B cell (primary cell): ENCODE measurements around the gene FYB2. TPM values are rescaled to one million over a fixed set of nuclear protein-coding genes. Genes with fewer than 3 reads are reported as not detected.

Source experiments
- ATAC-seq: fragments of 200-7000 bp; cut with Tn5 transposase; one replicate; pipeline ENCODE4 v1.10.0; 2021; ENCODE audit warnings: low read depth, mild to moderate bottlenecking, moderate number of reproducible peaks, moderate library complexity
- CTCF ChIA-PET: fragments of 350-600 bp; sonication (Branson Sonifier 250); formaldehyde crosslinking; loops from one replicate; lab custom pipeline; 2021; ENCODE audit warnings: antibody characterized with exemption, inconsistent platforms; lab: Charles Lee
- POLR2A ChIA-PET: fragments of 350-600 bp; sonication (Branson Sonifier 250); formaldehyde crosslinking; loops from one replicate; lab custom pipeline; 2021; ENCODE audit warnings: antibody characterized with exemption; lab: Charles Lee
- DNase-seq: peaks from one replicate; pipeline ENCODE4 v3.0.0; 2013
- H2AFZ ChIP-seq: 2 replicates; pipeline ENCODE4 v1.6.1; 2012; ENCODE audit warnings: mild to moderate bottlenecking, low read depth, low read length; ENCODE audit not compliant: insufficient read depth, poor library complexity, severe bottlenecking
- H3K27ac ChIP-seq, 2 donors: 1 replicate in 1 of 2; 2 replicates in 1 of 2; pipeline ENCODE4 v1.5.1; 2012 to 2013; ENCODE audit warnings: low read length in 2 of 2, mild to moderate bottlenecking in 2 of 2, moderate library complexity in 1 of 2
- H3K27me3 ChIP-seq, 4 experiments: fragments of 200-600 bp in 1 of 4; sonication (generic) in 1 of 4; replicated peaks in 1 of 4; 1 replicate in 2 of 4; 2 replicates in 2 of 4; pipeline versions ENCODE4 v1.6.1 to v1.7.0; 2013 to 2016; ENCODE audit warnings: low read length in 3 of 4, mild to moderate bottlenecking in 2 of 4, mixed read lengths in 1 of 4, moderate library complexity in 1 of 4; ENCODE audit not compliant: insufficient read depth in 4 of 4, control insufficient read depth in 3 of 4; ENCODE audit errors: control extremely low read depth in 1 of 4
- H3K36me3 ChIP-seq, 2 experiments: replicated peaks in 1 of 2; 1 replicate in 1 of 2; 2 replicates in 1 of 2; pipeline versions ENCODE4 v1.6.1 to v1.7.1; 2013; ENCODE audit warnings: low read length in 1 of 2; ENCODE audit not compliant: insufficient read depth in 2 of 2, control insufficient read depth in 1 of 2; ENCODE audit errors: control extremely low read depth in 1 of 2, extremely low read depth in 1 of 2
- H3K4me1 ChIP-seq, 2 donors: fragments of 200-600 bp in 1 of 2; sonication (generic) in 1 of 2; 1 replicate in 1 of 2; 2 replicates in 1 of 2; pipeline versions ENCODE4 v1.5.1 to v1.6.1; 2013 to 2017; ENCODE audit warnings: low read length in 2 of 2; ENCODE audit not compliant: control insufficient read depth in 2 of 2, insufficient read depth in 2 of 2
- H3K4me2 ChIP-seq: replicated peaks from 2 replicates; pipeline ENCODE3; 2012; ENCODE audit warnings: mild to moderate bottlenecking, low read depth, low read length; ENCODE audit not compliant: poor library complexity, severe bottlenecking
- H3K4me3 ChIP-seq, 5 experiments: fragments of 200-600 bp in 1 of 5; sonication (generic) in 1 of 5; 1 replicate in 3 of 5; 2 replicates in 2 of 5; pipeline versions ENCODE4 v1.5.1 to v1.7.0; 2011 to 2016; ENCODE audit warnings: low read length in 4 of 5, mild to moderate bottlenecking in 4 of 5, low read depth in 2 of 5, control low read depth in 1 of 5, moderate library complexity in 1 of 5; ENCODE audit not compliant: insufficient read depth in 1 of 5; ENCODE audit errors: control extremely low read depth in 1 of 5, extremely low read depth in 1 of 5
- H3K79me2 ChIP-seq: fragments of 200-600 bp; sonication (generic); one replicate; pipeline ENCODE4 v1.6.0; 2016; ENCODE audit warnings: low read length; ENCODE audit not compliant: control insufficient read depth, insufficient read depth
- H3K9ac ChIP-seq: fragments of 200-600 bp; sonication (generic); 2 replicates; pipeline ENCODE4 v1.6.1; 2017; ENCODE audit warnings: mild to moderate bottlenecking, low read length, moderate library complexity
- H3K9me3 ChIP-seq, 3 donors: one replicate each; pipeline versions ENCODE4 v1.6.1 to v1.7.1; 2013; ENCODE audit warnings: low read length in 2 of 3; ENCODE audit not compliant: control insufficient read depth in 2 of 3, insufficient read depth in 1 of 3; ENCODE audit errors: control extremely low read depth in 1 of 3
- H4K20me1 ChIP-seq: 2 replicates; pipeline ENCODE4 v1.6.0; 2012; ENCODE audit warnings: mild to moderate bottlenecking, low read length; ENCODE audit not compliant: insufficient read depth, control insufficient read depth, poor library complexity, severe bottlenecking
- H3K27ac Mint-ChIP-seq: one replicate; pipeline ENCODE4 v1.8.0; 2021; ENCODE audit warnings: mixed read lengths
- H3K27me3 Mint-ChIP-seq: one replicate; pipeline ENCODE4 v1.8.0; 2021; ENCODE audit warnings: mixed read lengths
- H3K4me1 Mint-ChIP-seq: one replicate; pipeline ENCODE4 v1.8.0; 2021; ENCODE audit warnings: mixed read lengths
- H3K4me3 Mint-ChIP-seq: one replicate; pipeline ENCODE4 v1.8.0; 2021; ENCODE audit warnings: mixed read lengths
- H3K9me3 Mint-ChIP-seq: one replicate; pipeline ENCODE4 v1.8.0; 2022; ENCODE audit warnings: mixed read lengths; ENCODE audit not compliant: insufficient read depth
- EZH2 ChIP-seq: IDR thresholded peaks from 2 replicates; pipeline ENCODE4 v1.6.1; 2012; ENCODE audit warnings: borderline replicate concordance, low read depth, mild to moderate bottlenecking, moderate library complexity, low read length; ENCODE audit not compliant: insufficient read depth, poor library complexity, severe bottlenecking
- WGBS: methylation state at CpG from one replicate; pipeline ENCODE4 v1.1.5; 2013; ENCODE audit warnings: missing lambda C conversion rate; ENCODE audit not compliant: insufficient coverage; 5-methylcytosine and 5-hydroxymethylcytosine counted together
- intact Hi-C: fragments of 100-400 bp; cut with micrococcal nuclease; formaldehyde crosslinking; loops from one replicate; pipeline ENCODE4 v1.10.0; 2022
- polyA plus RNA-seq: library from polyadenylated mRNA; depleted of rRNA; stranded (reverse); fragments of >200 nt; gene quantifications from 2 replicates; pipeline ENCODE4 v1.2.3, GENCODE V29; 2012
- total RNA-seq, 2 donors: library from RNA; stranded (reverse); fragments of 120-200 nt in 1 of 2; gene quantifications; 1 replicate in 1 of 2; 2 replicates in 1 of 2; pipeline versions ENCODE4 v1.2.3 to v1.2.4, GENCODE V29; 2013 to 2022
- TF ChIP-seq, protein P1 (sequence below): fragments of 200-600 bp; IDR thresholded peaks from one replicate; pipeline ENCODE4 v1.8.0; 2022; ENCODE audit warnings: antibody characterized with exemption, mild to moderate bottlenecking

FYB2 gene
- total and polyA plus RNA-seq, 2 donors (not counting 1 experiment from before 2014, with no cell fraction given), result not detected

DNA sequence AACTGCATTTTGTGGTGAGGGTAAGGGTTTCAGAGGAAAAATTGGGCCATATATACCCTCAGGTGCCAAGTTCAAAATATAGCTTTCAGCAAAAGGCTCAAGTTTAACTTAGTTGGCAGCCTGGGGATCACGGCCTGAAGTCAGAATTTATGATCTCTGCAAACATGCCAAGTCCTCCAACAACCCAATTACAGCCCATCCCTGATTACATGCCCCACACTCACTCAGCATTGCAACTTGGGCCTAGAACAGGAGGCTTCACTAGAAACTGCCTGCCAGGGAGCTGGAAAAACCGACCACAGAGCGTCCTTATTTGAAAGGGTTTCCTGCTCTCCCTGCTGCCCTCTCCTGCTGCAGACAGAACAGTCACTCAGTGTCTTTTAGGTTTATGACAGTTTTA, 12.4 kb downstream of the FYB2 start:
- CTCF ChIA-PET, result no interaction called here
- no peak overlapping the region for H3K9ac ChIP-seq
- intact Hi-C loops, result no loop called here

DNA sequence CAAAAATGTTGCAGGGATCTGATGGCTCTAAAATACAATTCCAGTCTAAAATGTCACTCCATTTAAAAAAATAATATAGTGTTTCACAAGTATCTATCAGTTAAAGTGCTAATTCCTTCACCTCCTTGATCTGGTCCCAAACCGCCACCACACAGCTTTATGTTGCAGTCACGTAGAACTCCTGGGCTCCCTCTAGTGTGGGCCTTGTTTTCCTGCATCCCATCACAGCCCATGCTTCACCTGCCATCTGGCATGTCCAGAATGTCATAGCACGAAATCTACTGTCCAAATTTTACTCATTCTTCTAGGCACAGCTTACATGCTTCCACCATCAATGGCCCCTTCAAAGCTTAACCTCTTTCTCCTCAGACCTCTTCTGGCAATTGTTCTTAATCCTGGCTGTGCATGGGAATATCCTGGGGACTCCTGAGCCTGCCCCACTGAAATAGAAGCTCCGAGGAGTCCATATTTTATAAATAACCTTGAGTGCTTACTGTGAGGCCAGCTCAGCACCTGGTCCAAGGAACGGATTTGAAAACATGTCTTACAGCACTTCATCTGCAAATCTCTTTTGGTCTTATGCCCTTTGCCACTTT, 15.5 kb downstream of the FYB2 start:
- Histone ChIP-seq H3K36me3 (no peaks in the 10 kb centered on the region), H3K27me3 (peaks cover 0 to 3% (median 2%) of the 10 kb centered on the region in 4 experiments), H2AFZ (no peak overlapping the region), H3K4me1 (no peaks in the 10 kb centered on the region), H3K27ac (no peak overlapping the region), H3K79me2 (no peaks in the 10 kb centered on the region), H3K4me2 (no peak overlapping the region), H4K20me1 (no peaks in the 10 kb centered on the region), H3K9me3 (no peaks in the 10 kb centered on the region), H3K4me3 (no peak overlapping the region), H3K9ac (no peak overlapping the region)
- CTCF ChIA-PET, result interaction anchor here (1.0 to 1.2 kb wide), 2 partner anchors 15 to 28 kb away, joined by 3 to 5 read pairs; partner anchors contain the start of gene FYB2
- POLR2A ChIA-PET, result no interaction called here
- TF ChIP-seq EZH2, result no peak
- TF ChIP-seq, protein P1, sequence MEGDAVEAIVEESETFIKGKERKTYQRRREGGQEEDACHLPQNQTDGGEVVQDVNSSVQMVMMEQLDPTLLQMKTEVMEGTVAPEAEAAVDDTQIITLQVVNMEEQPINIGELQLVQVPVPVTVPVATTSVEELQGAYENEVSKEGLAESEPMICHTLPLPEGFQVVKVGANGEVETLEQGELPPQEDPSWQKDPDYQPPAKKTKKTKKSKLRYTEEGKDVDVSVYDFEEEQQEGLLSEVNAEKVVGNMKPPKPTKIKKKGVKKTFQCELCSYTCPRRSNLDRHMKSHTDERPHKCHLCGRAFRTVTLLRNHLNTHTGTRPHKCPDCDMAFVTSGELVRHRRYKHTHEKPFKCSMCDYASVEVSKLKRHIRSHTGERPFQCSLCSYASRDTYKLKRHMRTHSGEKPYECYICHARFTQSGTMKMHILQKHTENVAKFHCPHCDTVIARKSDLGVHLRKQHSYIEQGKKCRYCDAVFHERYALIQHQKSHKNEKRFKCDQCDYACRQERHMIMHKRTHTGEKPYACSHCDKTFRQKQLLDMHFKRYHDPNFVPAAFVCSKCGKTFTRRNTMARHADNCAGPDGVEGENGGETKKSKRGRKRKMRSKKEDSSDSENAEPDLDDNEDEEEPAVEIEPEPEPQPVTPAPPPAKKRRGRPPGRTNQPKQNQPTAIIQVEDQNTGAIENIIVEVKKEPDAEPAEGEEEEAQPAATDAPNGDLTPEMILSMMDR, result peak; percentile 19
- H3K4me1 Mint-ChIP-seq, result no peaks in the 10 kb centered on the region
- intact Hi-C loops, result no loop called here
- ATAC-seq (no peak), DNase-seq (no peak)
- no peaks in the 10 kb centered on the region for H3K9me3 Mint-ChIP-seq
- no peak overlapping the region for H3K4me3 Mint-ChIP-seq
- H3K27me3 Mint-ChIP-seq, result peaks cover 8% of the 10 kb centered on the region
- no peak overlapping the region for H3K27ac Mint-ChIP-seq
- 61% methylated on average over 4 of the region's 5 CpGs for WGBS

More for the DNA sequence above, 12.4 kb downstream of the FYB2 start:
- Histone ChIP-seq H4K20me1 (no peaks in the 10 kb centered on the region), H3K79me2 (no peaks in the 10 kb centered on the region), H2AFZ (no peak overlapping the region), H3K36me3 (no peaks in the 10 kb centered on the region), H3K4me3 (no peak overlapping the region), H3K9me3 (no peaks in the 10 kb centered on the region), H3K27ac (no peak overlapping the region), H3K27me3 (peaks cover 0 to 9% (median 2%) of the 10 kb centered on the region in 4 experiments), H3K4me2 (no peak overlapping the region), H3K4me1 (no peaks in the 10 kb centered on the region)
- no peak overlapping the region for H3K27ac Mint-ChIP-seq
- no peak overlapping the region for H3K4me3 Mint-ChIP-seq
- ATAC-seq (no peak), DNase-seq (no peak)
- 50% methylated on average over 1 of the region's 3 CpGs for WGBS
- POLR2A ChIA-PET, result no interaction called here
- TF ChIP-seq, protein P1, result no peak
- TF ChIP-seq EZH2, result no peak
- H3K4me1 Mint-ChIP-seq, result no peaks in the 10 kb centered on the region
- peaks cover 24% of the 10 kb centered on the region for H3K27me3 Mint-ChIP-seq
- H3K9me3 Mint-ChIP-seq, result no peaks in the 10 kb centered on the region
